ENCODE results near the gene BAIAP2L2.

BAIAP2L2 gene

GRCh38 chr22:38043151-38044039, 67.1 kb downstream of the BAIAP2L2 start:
- TF ChIP-seq SIN3A (IDR thresholded peaks at IDR 0.05; ENCODE audit: borderline replicate concordance, insufficient read depth, low read length) (no peak), POLR2AphosphoS5 (IDR thresholded peaks at IDR 0.05; ENCODE audit: low read depth, low read length) (no peak), REST (IDR thresholded peaks at IDR 0.05; ENCODE audit: insufficient read depth in 1 of 2, low read depth in 2 of 2, low read length in 2 of 2) (no peak), TAF1 (IDR thresholded peaks at IDR 0.05; ENCODE audit: borderline replicate concordance, insufficient read depth, low read length) (no peak), FOXP2 (optimal IDR thresholded peaks at IDR 0.05; ENCODE audit: borderline replicate concordance, extremely low read depth, extremely low read length, insufficient read depth) (no peak)

GRCh38 chr22:38042488-38042790, 68.0 kb downstream of the BAIAP2L2 start:
- no peak for TF ChIP-seq SIN3A (IDR thresholded peaks at IDR 0.05; ENCODE audit: borderline replicate concordance, insufficient read depth, low read length)
- TF ChIP-seq REST (IDR thresholded peaks at IDR 0.05; ENCODE audit: insufficient read depth in 1 of 2, low read depth in 2 of 2, low read length in 2 of 2), result no peak
- TF ChIP-seq FOXP2 (optimal IDR thresholded peaks at IDR 0.05; ENCODE audit: borderline replicate concordance, extremely low read depth, extremely low read length, insufficient read depth), result no peak
- no peak for TF ChIP-seq POLR2AphosphoS5 (IDR thresholded peaks at IDR 0.05; ENCODE audit: low read depth, low read length)
- TF ChIP-seq TAF1 (IDR thresholded peaks at IDR 0.05; ENCODE audit: borderline replicate concordance, insufficient read depth, low read length), result no peak

GRCh38 chr22:38041760-38042487, 68.6 kb downstream of the BAIAP2L2 start:
- TF ChIP-seq REST (IDR thresholded peaks at IDR 0.05; ENCODE audit: insufficient read depth in 1 of 2, low read depth in 2 of 2, low read length in 2 of 2) (no peak), FOXP2 (optimal IDR thresholded peaks at IDR 0.05; ENCODE audit: borderline replicate concordance, extremely low read depth, extremely low read length, insufficient read depth) (no peak), POLR2AphosphoS5 (IDR thresholded peaks at IDR 0.05; ENCODE audit: low read depth, low read length) (no peak), SIN3A (IDR thresholded peaks at IDR 0.05; ENCODE audit: borderline replicate concordance, insufficient read depth, low read length) (no peak), TAF1 (IDR thresholded peaks at IDR 0.05; ENCODE audit: borderline replicate concordance, insufficient read depth, low read length) (no peak)

GRCh38 chr22:38040953-38041759, 69.3 kb downstream of the BAIAP2L2 start:
- TF ChIP-seq SIN3A (IDR thresholded peaks at IDR 0.05; ENCODE audit: borderline replicate concordance, insufficient read depth, low read length) (no peak), REST (IDR thresholded peaks at IDR 0.05; ENCODE audit: insufficient read depth in 1 of 2, low read depth in 2 of 2, low read length in 2 of 2) (no peak), POLR2AphosphoS5 (IDR thresholded peaks at IDR 0.05; ENCODE audit: low read depth, low read length) (no peak), TAF1 (IDR thresholded peaks at IDR 0.05; ENCODE audit: borderline replicate concordance, insufficient read depth, low read length) (no peak), FOXP2 (optimal IDR thresholded peaks at IDR 0.05; ENCODE audit: borderline replicate concordance, extremely low read depth, extremely low read length, insufficient read depth) (no peak)

Data from PFSK-1 (cell line).